ENCODE results near the gene LENG1.

The LENG1 gene

GRCh38 chr19:54133312-54133956, 26.1 kb downstream of the LENG1 start:
- no peaks in the 10 kb centered on the region for H3F3A ChIP-seq (ENCODE audit: insufficient read depth, low read length)
- H3K36me3 ChIP-seq (replicated peaks; ENCODE audit: insufficient read depth, low read length): no peaks in the 10 kb centered on the region
- no peaks in the 10 kb centered on the region for H3K9me3 ChIP-seq (replicated peaks; ENCODE audit: insufficient read depth, low read length)
- no peaks in the 10 kb centered on the region for H3K27me3 ChIP-seq (replicated peaks; ENCODE audit: insufficient read depth, low read length)
- no peak overlapping the region for H3K4me2 ChIP-seq (ENCODE audit: low read depth, low read length)
- H4K20me1 ChIP-seq (ENCODE audit: insufficient read depth, low read length): no peaks in the 10 kb centered on the region
- H2AFZ ChIP-seq (ENCODE audit: low read length): no peak overlapping the region
- DNase-seq: peak; percentile 38
- H3K9ac ChIP-seq (ENCODE audit: low read length): no peak overlapping the region
- no peak for TF ChIP-seq CTCF (IDR thresholded peaks at IDR 0.05; ENCODE audit: low read length)
- TF ChIP-seq EZH2 (optimal IDR thresholded peaks at IDR 0.05; ENCODE audit: low read depth, low read length): no peak
- peaks cover 4% of the 10 kb centered on the region; the same call in 1 of the 2 replicates for H3K4me1 ChIP-seq (ENCODE audit: low read length)
- H3K4me3 ChIP-seq (ENCODE audit: low read length): no peak overlapping the region
- no peak overlapping the region for H3K27ac ChIP-seq (ENCODE audit: low read length)
- H3K79me2 ChIP-seq (ENCODE audit: low read length): peaks cover 8% of the 10 kb centered on the region
- no peaks in the 10 kb centered on the region for H3K9me2 ChIP-seq (replicated peaks; ENCODE audit: insufficient read depth, low read length)

GRCh38 chr19:54129617-54129996, 29.9 kb downstream of the LENG1 start:
- TF ChIP-seq CTCF (IDR thresholded peaks at IDR 0.05; ENCODE audit: low read length): no peak
- Histone ChIP-seq H3K4me1 (ENCODE audit: low read length) (no peaks in the 10 kb centered on the region), H3K4me3 (ENCODE audit: low read length) (no peak overlapping the region), H4K20me1 (ENCODE audit: insufficient read depth, low read length) (no peaks in the 10 kb centered on the region), H3K79me2 (ENCODE audit: low read length) (no peaks in the 10 kb centered on the region), H2AFZ (ENCODE audit: low read length) (no peak overlapping the region), H3K27me3 (replicated peaks; ENCODE audit: insufficient read depth, low read length) (no peaks in the 10 kb centered on the region), H3K36me3 (replicated peaks; ENCODE audit: insufficient read depth, low read length) (no peaks in the 10 kb centered on the region), H3K9me3 (replicated peaks; ENCODE audit: insufficient read depth, low read length) (no peaks in the 10 kb centered on the region), H3K4me2 (ENCODE audit: low read depth, low read length) (no peak overlapping the region), H3K9ac (ENCODE audit: low read length) (no peak overlapping the region), H3K9me2 (replicated peaks; ENCODE audit: insufficient read depth, low read length) (no peaks in the 10 kb centered on the region), H3F3A (ENCODE audit: insufficient read depth, low read length) (no peaks in the 10 kb centered on the region), H3K27ac (ENCODE audit: low read length) (no peak overlapping the region)
- no peak for DNase-seq

GRCh38 chr19:54128796-54129616, 30.5 kb downstream of the LENG1 start:
- H3K9me3 ChIP-seq (replicated peaks; ENCODE audit: insufficient read depth, low read length): no peaks in the 10 kb centered on the region
- H3K27me3 ChIP-seq (replicated peaks; ENCODE audit: insufficient read depth, low read length): no peaks in the 10 kb centered on the region
- H3K27ac ChIP-seq (ENCODE audit: low read length): no peak overlapping the region
- TF ChIP-seq EZH2phosphoT487 (IDR thresholded peaks at IDR 0.05; ENCODE audit: low read length): no peak
- TF ChIP-seq CTCF (IDR thresholded peaks at IDR 0.05; ENCODE audit: low read length): no peak
- no peak for TF ChIP-seq EZH2 (optimal IDR thresholded peaks at IDR 0.05; ENCODE audit: low read depth, low read length)
- H3K4me1 ChIP-seq (ENCODE audit: low read length): no peaks in the 10 kb centered on the region
- no peak for DNase-seq
- no peak overlapping the region for H3K4me3 ChIP-seq (ENCODE audit: low read length)
- H3K9ac ChIP-seq (ENCODE audit: low read length): no peak overlapping the region
- H3K36me3 ChIP-seq (replicated peaks; ENCODE audit: insufficient read depth, low read length): no peaks in the 10 kb centered on the region
- H2AFZ ChIP-seq (ENCODE audit: low read length): no peak overlapping the region
- no peaks in the 10 kb centered on the region for H3F3A ChIP-seq (ENCODE audit: insufficient read depth, low read length)
- no peaks in the 10 kb centered on the region for H3K79me2 ChIP-seq (ENCODE audit: low read length)
- H4K20me1 ChIP-seq (ENCODE audit: insufficient read depth, low read length): no peaks in the 10 kb centered on the region
- H3K4me2 ChIP-seq (ENCODE audit: low read depth, low read length): no peak overlapping the region
- H3K9me2 ChIP-seq (replicated peaks; ENCODE audit: insufficient read depth, low read length): no peaks in the 10 kb centered on the region
